Measurements from ENCODE around the gene PTPN6.

DNA sequence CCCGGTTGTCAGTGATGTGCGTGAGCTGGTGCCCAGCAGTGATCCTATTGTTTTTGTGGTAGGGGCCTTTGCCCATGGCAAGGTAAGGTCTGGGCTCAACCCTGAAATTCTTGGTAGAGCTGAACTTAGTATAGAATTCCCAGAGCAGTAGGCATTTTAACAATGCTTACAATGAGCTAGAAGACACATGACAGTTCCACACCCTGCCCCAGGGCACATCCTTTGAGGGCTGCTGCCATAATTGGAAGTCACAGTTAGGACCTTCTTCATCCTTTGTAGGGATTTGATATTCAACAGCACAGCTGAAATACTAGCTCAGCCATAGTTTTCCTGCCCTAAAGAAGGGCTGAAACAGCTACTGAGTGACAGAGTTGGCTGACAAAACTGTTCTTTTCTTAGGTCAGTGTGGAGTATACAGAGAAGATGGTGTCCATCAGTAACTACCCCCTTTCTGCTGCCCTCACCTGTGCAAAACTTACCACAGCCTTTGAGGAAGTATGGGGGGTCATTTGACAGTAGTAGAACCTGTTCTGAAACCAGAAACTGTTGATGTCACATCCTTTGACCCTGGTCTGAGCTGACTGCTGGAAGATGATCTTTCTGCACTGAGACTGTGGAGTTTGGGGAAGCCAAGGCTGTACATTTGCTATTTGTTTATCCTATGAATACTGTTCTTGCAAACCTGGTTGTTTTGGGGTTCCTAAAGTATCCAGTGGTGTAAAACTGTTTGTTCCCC lies 24.3 kb downstream of the PTPN6 start:
- TF ChIP-seq, protein P1, sequence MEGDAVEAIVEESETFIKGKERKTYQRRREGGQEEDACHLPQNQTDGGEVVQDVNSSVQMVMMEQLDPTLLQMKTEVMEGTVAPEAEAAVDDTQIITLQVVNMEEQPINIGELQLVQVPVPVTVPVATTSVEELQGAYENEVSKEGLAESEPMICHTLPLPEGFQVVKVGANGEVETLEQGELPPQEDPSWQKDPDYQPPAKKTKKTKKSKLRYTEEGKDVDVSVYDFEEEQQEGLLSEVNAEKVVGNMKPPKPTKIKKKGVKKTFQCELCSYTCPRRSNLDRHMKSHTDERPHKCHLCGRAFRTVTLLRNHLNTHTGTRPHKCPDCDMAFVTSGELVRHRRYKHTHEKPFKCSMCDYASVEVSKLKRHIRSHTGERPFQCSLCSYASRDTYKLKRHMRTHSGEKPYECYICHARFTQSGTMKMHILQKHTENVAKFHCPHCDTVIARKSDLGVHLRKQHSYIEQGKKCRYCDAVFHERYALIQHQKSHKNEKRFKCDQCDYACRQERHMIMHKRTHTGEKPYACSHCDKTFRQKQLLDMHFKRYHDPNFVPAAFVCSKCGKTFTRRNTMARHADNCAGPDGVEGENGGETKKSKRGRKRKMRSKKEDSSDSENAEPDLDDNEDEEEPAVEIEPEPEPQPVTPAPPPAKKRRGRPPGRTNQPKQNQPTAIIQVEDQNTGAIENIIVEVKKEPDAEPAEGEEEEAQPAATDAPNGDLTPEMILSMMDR (conservative IDR thresholded peaks at IDR 0.05 in 1 of 2, IDR thresholded peaks at IDR 0.05 in 1 of 2; ENCODE audit: low read depth in 1 of 2, low read length in 2 of 2): no peak
- no peak for TF ChIP-seq EZH2 (IDR thresholded peaks at IDR 0.05; ENCODE audit: low read length, missing control alignments)

Data from fibroblast of lung (primary cell).